ENCODE data around the gene OR12D1. TPM values are rescaled to one million over a fixed set of nuclear protein-coding genes. Genes with fewer than 3 reads are reported as not detected.

OR12D1 gene
- polyA plus RNA-seq, 1 donor from 2014 or later: not detected

DNA sequence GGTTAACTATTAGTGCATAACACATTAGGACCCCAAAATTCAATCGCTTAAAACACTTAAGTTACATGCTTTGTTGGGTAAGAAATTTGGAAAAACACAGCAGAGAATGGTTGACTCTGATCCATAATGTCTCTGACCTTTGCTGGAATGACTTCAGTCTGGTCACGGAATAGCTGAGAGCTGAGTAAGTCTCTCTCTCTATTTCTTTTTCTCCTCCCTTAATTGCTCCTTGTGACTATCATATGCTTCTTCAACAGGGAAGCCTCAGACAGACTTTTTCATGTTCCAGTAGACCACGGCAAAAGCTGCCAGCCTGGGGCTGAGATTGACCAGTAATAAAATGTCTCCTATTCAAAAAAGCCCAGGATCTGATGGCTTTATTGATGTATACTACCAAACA is 4.8 kb downstream of the OR12D1 start:
- H3K9me3 ChIP-seq (ENCODE audit: low read length): no peaks in the 10 kb centered on the region
- no peak overlapping the region for H3K4me2 ChIP-seq (ENCODE audit: low read length)
- TF ChIP-seq, protein P1, sequence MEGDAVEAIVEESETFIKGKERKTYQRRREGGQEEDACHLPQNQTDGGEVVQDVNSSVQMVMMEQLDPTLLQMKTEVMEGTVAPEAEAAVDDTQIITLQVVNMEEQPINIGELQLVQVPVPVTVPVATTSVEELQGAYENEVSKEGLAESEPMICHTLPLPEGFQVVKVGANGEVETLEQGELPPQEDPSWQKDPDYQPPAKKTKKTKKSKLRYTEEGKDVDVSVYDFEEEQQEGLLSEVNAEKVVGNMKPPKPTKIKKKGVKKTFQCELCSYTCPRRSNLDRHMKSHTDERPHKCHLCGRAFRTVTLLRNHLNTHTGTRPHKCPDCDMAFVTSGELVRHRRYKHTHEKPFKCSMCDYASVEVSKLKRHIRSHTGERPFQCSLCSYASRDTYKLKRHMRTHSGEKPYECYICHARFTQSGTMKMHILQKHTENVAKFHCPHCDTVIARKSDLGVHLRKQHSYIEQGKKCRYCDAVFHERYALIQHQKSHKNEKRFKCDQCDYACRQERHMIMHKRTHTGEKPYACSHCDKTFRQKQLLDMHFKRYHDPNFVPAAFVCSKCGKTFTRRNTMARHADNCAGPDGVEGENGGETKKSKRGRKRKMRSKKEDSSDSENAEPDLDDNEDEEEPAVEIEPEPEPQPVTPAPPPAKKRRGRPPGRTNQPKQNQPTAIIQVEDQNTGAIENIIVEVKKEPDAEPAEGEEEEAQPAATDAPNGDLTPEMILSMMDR (IDR thresholded peaks at IDR 0.05; ENCODE audit: poor library complexity, severe bottlenecking): no peak
- TF ChIP-seq RAD21 (conservative IDR thresholded peaks at IDR 0.05) (no peak), MXI1 (conservative IDR thresholded peaks at IDR 0.05; ENCODE audit: poor library complexity, severe bottlenecking) (no peak), TAF1 (IDR thresholded peaks at IDR 0.05; ENCODE audit: low read depth) (no peak), EP300 (conservative IDR thresholded peaks at IDR 0.05; ENCODE audit: poor library complexity, severe bottlenecking) (no peak), EZH2 (IDR thresholded peaks at IDR 0.05; ENCODE audit: borderline replicate concordance, insufficient read depth, low read length, poor library complexity, severe bottlenecking) (no peak), SMC3 (conservative IDR thresholded peaks at IDR 0.05; ENCODE audit: poor library complexity) (no peak), POLR2AphosphoS5 (IDR thresholded peaks at IDR 0.05) (no peak)
- TF ChIP-seq, protein P2, sequence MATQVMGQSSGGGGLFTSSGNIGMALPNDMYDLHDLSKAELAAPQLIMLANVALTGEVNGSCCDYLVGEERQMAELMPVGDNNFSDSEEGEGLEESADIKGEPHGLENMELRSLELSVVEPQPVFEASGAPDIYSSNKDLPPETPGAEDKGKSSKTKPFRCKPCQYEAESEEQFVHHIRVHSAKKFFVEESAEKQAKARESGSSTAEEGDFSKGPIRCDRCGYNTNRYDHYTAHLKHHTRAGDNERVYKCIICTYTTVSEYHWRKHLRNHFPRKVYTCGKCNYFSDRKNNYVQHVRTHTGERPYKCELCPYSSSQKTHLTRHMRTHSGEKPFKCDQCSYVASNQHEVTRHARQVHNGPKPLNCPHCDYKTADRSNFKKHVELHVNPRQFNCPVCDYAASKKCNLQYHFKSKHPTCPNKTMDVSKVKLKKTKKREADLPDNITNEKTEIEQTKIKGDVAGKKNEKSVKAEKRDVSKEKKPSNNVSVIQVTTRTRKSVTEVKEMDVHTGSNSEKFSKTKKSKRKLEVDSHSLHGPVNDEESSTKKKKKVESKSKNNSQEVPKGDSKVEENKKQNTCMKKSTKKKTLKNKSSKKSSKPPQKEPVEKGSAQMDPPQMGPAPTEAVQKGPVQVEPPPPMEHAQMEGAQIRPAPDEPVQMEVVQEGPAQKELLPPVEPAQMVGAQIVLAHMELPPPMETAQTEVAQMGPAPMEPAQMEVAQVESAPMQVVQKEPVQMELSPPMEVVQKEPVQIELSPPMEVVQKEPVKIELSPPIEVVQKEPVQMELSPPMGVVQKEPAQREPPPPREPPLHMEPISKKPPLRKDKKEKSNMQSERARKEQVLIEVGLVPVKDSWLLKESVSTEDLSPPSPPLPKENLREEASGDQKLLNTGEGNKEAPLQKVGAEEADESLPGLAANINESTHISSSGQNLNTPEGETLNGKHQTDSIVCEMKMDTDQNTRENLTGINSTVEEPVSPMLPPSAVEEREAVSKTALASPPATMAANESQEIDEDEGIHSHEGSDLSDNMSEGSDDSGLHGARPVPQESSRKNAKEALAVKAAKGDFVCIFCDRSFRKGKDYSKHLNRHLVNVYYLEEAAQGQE (IDR thresholded peaks at IDR 0.05; ENCODE audit: borderline replicate concordance): no peak
- H4K20me1 ChIP-seq (ENCODE audit: insufficient read depth): no peaks in the 10 kb centered on the region
- H3K27me3 ChIP-seq (ENCODE audit: insufficient read depth, low read depth, low read length): no peaks in the 10 kb centered on the region
- no peak overlapping the region for H2AFZ ChIP-seq (ENCODE audit: low read depth, low read length)
- no peak overlapping the region for H3K27ac ChIP-seq (ENCODE audit: low read length)
- no peaks in the 10 kb centered on the region for H3K79me2 ChIP-seq (replicated peaks; ENCODE audit: insufficient read depth, low read length)
- H3K9me2 ChIP-seq (ENCODE audit: insufficient read depth, low read length): no peaks in the 10 kb centered on the region
- no peaks in the 10 kb centered on the region for H3K36me3 ChIP-seq (ENCODE audit: insufficient read depth, low read length)
- no peaks in the 10 kb centered on the region for H3F3A ChIP-seq (ENCODE audit: insufficient read depth, low read length, poor library complexity, severe bottlenecking)
- H3K4me3 ChIP-seq (ENCODE audit: low read length): no peak overlapping the region
- no peak overlapping the region for H3K9ac ChIP-seq (ENCODE audit: low read length)

DNA sequence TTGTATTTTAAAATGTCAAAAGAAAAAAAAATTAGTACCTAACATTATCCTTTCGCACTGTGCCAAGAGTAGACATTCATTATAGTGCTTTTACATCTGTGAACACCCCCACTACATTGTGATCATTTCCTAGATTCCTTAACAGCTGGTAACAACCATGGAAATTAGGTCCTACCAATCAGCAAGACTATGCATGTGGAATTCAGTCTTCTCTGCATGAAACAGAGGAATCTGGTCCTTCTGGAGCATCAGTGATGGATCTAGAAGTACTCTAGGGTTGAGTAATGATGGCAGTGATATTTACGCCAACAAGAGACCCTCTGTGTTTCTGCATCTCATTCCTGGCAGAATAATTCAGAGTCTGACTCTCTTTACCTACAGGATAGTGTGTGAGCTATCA is 9.4 kb downstream of the OR12D1 start:
- H3K4me2 ChIP-seq (ENCODE audit: low read length): no peak overlapping the region
- TF ChIP-seq EP300 (conservative IDR thresholded peaks at IDR 0.05; ENCODE audit: poor library complexity, severe bottlenecking) (no peak), EZH2 (IDR thresholded peaks at IDR 0.05; ENCODE audit: borderline replicate concordance, insufficient read depth, low read length, poor library complexity, severe bottlenecking) (no peak), TAF1 (IDR thresholded peaks at IDR 0.05; ENCODE audit: low read depth) (no peak), POLR2AphosphoS5 (IDR thresholded peaks at IDR 0.05) (no peak), RAD21 (conservative IDR thresholded peaks at IDR 0.05) (no peak), MXI1 (conservative IDR thresholded peaks at IDR 0.05; ENCODE audit: poor library complexity, severe bottlenecking) (no peak), SMC3 (conservative IDR thresholded peaks at IDR 0.05; ENCODE audit: poor library complexity) (no peak)
- TF ChIP-seq, protein P1 (IDR thresholded peaks at IDR 0.05; ENCODE audit: poor library complexity, severe bottlenecking): no peak
- TF ChIP-seq, protein P2 (IDR thresholded peaks at IDR 0.05; ENCODE audit: borderline replicate concordance): no peak
- H3F3A ChIP-seq (ENCODE audit: insufficient read depth, low read length, poor library complexity, severe bottlenecking): no peaks in the 10 kb centered on the region
- no peaks in the 10 kb centered on the region for H4K20me1 ChIP-seq (ENCODE audit: insufficient read depth)
- no peak overlapping the region for H3K4me3 ChIP-seq (ENCODE audit: low read length)
- no peak overlapping the region for H3K27ac ChIP-seq (ENCODE audit: low read length)
- H3K36me3 ChIP-seq (ENCODE audit: insufficient read depth, low read length): no peaks in the 10 kb centered on the region
- no peaks in the 10 kb centered on the region for H3K79me2 ChIP-seq (replicated peaks; ENCODE audit: insufficient read depth, low read length)
- H3K9me3 ChIP-seq (ENCODE audit: low read length): no peaks in the 10 kb centered on the region
- H3K9ac ChIP-seq (ENCODE audit: low read length): no peak overlapping the region
- no peaks in the 10 kb centered on the region for H3K27me3 ChIP-seq (ENCODE audit: insufficient read depth, low read depth, low read length)
- no peak overlapping the region for H2AFZ ChIP-seq (ENCODE audit: low read depth, low read length)
- H3K9me2 ChIP-seq (ENCODE audit: insufficient read depth, low read length): no peaks in the 10 kb centered on the region
